Epithelial cell of proximal tubule (primary cell): ENCODE measurements around the gene LIN28A. TPM values are rescaled to one million over a fixed set of nuclear protein-coding genes. Genes with fewer than 3 reads are reported as not detected.

Experiments used
- DNase-seq: peaks from one replicate; pipeline ENCODE4 v3.0.0-alpha.2; 2011; ENCODE audit warnings: low read depth
- H3K4me3 ChIP-seq: 2 replicates; pipeline ENCODE4 v1.5.1; 2011; ENCODE audit warnings: low read depth, mild to moderate bottlenecking, low read length
- total RNA-seq: library from RNA; depleted of rRNA; stranded (reverse); fragments of >200 nt; gene quantifications from 2 replicates; pipeline ENCODE4 v1.2.3, GENCODE V29; 2015
- TF ChIP-seq, protein P1 (sequence below): conservative IDR thresholded peaks from 2 replicates; pipeline ENCODE4 v1.5.1; 2012; ENCODE audit warnings: low read depth, mild to moderate bottlenecking, low read length

LIN28A gene, protein sequence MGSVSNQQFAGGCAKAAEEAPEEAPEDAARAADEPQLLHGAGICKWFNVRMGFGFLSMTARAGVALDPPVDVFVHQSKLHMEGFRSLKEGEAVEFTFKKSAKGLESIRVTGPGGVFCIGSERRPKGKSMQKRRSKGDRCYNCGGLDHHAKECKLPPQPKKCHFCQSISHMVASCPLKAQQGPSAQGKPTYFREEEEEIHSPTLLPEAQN
- not detected in 2 replicates for total RNA-seq

DNA sequence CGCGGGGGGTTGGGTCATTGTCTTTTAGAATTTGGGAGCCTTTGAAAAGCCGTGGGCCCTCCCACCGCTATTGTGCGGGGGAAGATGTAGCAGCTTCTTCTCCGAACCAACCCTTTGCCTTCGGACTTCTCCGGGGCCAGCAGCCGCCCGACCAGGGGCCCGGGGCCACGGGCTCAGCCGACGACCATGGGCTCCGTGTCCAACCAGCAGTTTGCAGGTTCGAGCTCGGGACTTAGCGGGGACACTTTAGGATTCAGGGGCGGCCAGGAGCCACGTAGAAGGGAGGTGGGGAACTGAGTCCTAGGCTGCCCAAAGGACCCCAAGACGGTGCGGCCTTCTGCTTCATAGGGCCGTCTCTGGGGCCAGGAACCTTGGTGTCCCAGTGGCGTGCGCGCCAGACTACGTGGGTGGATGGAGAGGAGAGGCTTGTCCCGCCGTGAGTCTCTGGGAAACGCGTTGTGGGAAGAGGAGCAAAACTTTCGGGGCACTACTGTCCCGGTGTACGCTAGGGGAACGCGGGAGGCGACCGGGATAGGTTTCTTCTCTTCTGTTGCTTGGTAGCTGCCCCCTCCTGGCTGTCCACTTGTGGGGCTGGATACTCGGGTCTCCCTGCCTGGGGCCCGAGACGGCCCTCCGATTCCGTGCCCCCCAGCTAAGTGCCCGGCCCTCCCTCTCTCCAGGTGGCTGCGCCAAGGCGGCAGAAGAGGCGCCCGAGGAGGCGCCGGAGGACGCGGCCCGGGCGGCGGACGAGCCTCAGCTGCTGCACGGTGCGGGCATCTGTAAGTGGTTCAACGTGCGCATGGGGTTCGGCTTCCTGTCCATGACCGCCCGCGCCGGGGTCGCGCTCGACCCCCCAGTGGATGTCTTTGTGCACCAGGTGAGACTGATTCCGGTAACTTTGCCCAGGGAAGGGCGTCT lies at the start of gene LIN28A:
LIN28A (plus strand) TSS at position 112 of the 918 bp plus-strand sequence; CDS start at position 187, 75 bp downstream.
- TF ChIP-seq, protein P1, sequence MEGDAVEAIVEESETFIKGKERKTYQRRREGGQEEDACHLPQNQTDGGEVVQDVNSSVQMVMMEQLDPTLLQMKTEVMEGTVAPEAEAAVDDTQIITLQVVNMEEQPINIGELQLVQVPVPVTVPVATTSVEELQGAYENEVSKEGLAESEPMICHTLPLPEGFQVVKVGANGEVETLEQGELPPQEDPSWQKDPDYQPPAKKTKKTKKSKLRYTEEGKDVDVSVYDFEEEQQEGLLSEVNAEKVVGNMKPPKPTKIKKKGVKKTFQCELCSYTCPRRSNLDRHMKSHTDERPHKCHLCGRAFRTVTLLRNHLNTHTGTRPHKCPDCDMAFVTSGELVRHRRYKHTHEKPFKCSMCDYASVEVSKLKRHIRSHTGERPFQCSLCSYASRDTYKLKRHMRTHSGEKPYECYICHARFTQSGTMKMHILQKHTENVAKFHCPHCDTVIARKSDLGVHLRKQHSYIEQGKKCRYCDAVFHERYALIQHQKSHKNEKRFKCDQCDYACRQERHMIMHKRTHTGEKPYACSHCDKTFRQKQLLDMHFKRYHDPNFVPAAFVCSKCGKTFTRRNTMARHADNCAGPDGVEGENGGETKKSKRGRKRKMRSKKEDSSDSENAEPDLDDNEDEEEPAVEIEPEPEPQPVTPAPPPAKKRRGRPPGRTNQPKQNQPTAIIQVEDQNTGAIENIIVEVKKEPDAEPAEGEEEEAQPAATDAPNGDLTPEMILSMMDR = no peak
- DNase-seq = no peak
- no peak within 1 kb of the TSS for H3K4me3 ChIP-seq

DNA sequence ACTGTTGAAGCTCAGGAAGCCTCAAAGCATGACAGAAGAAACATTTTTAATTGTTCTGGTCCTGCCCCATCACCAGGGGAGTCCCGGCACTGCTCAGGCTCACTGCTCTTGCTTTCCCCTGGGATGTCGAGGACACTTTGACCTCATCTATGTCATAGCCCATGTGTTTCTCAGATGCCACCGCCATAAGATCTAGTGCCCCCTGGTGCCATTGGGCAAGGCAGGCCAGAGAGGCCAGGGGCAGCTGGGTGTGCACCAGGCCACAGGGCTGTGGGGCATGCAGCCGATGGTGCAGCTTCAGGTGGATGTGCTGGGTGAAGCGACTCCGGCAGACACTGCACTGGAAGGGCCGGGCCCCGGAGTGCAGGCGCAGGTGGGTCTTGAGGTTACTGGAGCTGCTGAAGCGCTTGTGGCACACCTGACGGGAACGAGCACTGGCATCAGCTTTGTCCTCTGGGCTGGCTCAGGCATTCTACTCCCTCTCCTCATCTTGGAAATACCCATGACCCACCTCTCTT lies 49.0 kb upstream of the LIN28A start:
- TF ChIP-seq, protein P1 = peak; percentile 3
- DNase-seq = no peak
- no peak overlapping the region for H3K4me3 ChIP-seq

DNA sequence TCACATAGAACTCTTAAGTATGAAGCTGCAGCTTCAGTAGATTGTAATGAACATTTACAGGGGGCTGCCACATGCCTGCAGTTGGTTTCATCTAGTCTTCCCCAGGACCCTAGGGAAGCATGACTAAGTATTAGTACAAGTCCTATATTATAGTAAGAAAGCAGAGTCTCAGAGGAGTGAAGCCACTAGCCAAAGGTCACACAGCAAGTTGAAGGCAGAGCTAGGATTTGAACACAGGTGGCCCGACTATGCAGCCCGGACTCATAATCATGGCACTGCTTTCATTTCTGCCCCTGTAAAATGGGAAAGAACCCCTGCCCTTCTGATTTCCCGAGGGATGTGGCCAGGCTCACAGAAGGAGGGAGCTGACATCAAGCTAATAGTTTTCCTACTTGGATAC lies 48.3 kb upstream of the LIN28A start:
- no peak overlapping the region for H3K4me3 ChIP-seq
- TF ChIP-seq, protein P1 = no peak
- DNase-seq = no peak

DNA sequence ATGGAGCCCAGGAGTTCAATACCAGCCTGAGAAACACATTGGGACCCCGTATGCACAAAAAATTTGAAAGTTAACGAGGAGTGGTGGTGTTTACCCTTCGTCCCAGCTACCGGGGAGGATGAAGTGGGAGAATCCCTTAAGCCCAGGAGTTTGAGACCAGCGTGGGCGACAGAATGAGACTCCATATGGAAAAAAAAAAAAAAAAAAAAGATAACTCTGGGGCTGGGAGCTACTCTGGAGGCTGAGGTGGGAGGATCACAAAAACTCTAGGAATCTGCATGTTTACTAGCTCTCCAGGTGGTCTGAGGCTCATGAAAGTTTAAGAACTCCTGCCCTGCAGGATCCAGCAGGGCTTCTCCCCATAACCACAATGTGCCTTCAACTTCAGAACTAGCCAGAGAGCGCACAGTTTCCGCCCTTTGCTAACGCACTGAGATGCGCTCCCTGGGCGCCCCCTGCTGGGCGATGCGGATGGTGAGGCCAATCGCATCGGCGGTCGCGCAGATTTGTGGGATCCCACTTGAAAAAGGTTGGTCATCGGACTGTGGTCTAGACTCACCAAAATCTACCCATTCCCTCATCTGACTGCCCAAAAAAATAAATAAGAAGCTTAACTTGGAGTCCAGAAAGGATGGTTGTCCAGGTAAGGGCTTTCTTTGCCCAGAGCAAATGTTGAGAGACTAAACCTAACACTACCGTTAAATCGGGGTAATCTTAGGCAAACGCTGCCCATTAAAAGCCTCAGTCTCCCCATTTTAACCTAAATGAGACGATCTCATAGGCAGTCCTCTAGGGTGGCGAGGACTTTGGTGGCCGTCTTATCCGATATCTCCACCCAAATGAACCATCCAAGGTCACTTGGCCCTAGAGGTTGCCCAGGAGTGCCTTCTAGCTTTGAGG lies 46.8 kb upstream of the LIN28A start:
- no peak for DNase-seq
- no peak overlapping the region for H3K4me3 ChIP-seq
- TF ChIP-seq, protein P1 = peak; percentile 98

DNA sequence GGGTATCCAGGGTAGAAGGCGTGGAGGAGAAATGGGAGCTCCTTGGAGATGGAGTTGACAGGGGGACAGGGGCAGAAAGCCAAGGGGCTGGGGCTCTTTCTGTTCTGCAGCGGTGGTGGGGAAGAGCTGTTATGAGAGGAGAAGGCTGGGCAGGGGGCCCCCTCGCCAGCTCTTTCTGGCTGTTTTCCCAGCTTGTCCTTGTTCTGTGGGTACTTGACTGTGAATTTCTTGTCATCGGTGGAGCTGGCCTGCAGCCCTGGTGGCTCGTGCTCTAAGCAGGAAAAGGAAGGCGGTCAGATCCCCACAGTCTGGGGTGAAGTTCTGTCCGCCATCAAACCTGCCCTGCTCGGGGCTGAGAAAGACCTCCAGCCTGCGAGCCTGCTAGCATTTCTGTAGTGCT lies 45.7 kb upstream of the LIN28A start:
- TF ChIP-seq, protein P1 = no peak
- no peak overlapping the region for H3K4me3 ChIP-seq
- no peak for DNase-seq

DNA sequence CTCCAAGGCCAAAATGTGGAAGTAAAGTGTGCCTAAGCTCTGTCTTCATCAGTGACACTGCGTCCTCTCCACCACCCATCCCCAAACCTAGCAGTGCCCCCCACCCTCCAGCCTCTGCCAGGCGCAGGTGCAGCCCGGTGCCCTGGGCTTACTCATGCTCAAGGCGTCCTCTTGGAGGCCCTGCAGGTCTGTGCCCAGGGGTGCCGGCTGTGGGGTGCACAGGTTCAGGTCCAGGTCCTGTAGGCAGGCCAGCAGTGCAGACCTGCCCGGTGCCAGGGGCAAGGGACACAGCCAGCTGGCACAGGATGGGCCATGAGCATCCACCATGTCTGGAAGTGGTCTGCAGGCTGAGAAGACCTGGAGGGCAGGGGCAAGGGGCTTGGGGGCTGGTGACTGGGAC lies 43.2 kb upstream of the LIN28A start:
- no peak for DNase-seq
- no peak overlapping the region for H3K4me3 ChIP-seq
- TF ChIP-seq, protein P1 = no peak
